OCI-LY7 (cell line): ENCODE measurements around the gene INO80D.

Source experiments
- EZH2phosphoT487 ChIP-seq: fragments of 200-600 bp; sonication (generic); IDR thresholded peaks from 2 replicates; pipeline ENCODE4 v1.6.1; 2018; ENCODE audit warnings: low read depth, borderline replicate concordance, mild to moderate bottlenecking, mixed run types, antibody characterized with exemption, low read length, moderate library complexity, mixed read lengths
- TF ChIP-seq, protein P1 (sequence below): fragments of 200-600 bp; sonication (generic); conservative IDR thresholded peaks from 2 replicates; pipeline ENCODE4 v1.5.1; 2014; ENCODE audit warnings: mild to moderate bottlenecking, antibody characterized with exemption, low read length, moderate library complexity, mixed read lengths

DNA sequence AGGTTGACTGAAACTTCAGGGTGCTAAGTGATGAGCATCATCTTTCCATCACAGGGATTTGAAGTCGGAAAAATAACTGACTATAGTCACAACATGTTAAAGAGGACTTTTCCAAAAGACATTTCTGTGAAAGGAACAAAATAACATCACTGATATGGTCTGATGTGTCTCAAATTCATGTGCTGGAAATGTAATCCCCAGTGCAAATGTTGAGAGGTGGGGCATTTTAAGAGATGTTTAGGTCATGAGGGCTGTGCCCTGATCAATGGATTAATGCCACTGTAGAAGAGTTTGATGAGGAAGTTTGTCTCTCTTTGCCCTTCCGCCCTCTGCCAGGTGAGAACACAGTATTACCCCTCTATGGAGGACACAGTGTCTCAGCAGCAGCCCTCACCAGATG lies 95.9 kb downstream of the INO80D start:
- TF ChIP-seq, protein P1, sequence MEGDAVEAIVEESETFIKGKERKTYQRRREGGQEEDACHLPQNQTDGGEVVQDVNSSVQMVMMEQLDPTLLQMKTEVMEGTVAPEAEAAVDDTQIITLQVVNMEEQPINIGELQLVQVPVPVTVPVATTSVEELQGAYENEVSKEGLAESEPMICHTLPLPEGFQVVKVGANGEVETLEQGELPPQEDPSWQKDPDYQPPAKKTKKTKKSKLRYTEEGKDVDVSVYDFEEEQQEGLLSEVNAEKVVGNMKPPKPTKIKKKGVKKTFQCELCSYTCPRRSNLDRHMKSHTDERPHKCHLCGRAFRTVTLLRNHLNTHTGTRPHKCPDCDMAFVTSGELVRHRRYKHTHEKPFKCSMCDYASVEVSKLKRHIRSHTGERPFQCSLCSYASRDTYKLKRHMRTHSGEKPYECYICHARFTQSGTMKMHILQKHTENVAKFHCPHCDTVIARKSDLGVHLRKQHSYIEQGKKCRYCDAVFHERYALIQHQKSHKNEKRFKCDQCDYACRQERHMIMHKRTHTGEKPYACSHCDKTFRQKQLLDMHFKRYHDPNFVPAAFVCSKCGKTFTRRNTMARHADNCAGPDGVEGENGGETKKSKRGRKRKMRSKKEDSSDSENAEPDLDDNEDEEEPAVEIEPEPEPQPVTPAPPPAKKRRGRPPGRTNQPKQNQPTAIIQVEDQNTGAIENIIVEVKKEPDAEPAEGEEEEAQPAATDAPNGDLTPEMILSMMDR, result no peak
- TF ChIP-seq EZH2phosphoT487, result no peak
